CD4-positive, alpha-beta T cell treated with Interleukin-2 at 100 ng/mL for 4 hours (primary cell): ENCODE data around the gene RAET1E.
"Not testable (repeated sequence)": the region's sequence is repeated elsewhere in the genome, so short reads cannot be mapped to it uniquely, and the experiment has no call there.

Source experiments
- DNase-seq: peaks from one replicate; pipeline ENCODE4 v3.0.0-alpha.2; 2020; ENCODE audit warnings: low spot score

Gene RAET1E

DNA sequence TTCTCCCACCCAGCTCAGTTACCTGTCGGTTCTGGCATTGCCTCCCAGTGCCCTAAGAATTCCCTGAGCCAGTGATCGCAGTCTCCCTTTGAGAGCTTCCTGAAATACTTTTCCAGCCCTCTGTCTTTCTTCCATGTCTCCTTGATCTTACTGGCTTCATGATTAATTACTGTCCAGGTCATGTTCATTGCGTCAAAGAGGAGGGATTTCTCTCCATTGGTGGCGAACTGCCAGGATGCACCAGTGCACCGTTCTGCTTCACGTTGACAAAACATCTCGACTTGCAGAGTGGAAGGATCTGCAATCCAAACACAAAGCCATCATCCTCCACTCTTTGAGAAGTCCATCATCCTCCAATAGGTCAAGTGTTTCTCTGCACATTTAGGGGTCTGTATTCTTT is 8.6 kb downstream of the RAET1E start:
- DNase-seq: no peak

DNA sequence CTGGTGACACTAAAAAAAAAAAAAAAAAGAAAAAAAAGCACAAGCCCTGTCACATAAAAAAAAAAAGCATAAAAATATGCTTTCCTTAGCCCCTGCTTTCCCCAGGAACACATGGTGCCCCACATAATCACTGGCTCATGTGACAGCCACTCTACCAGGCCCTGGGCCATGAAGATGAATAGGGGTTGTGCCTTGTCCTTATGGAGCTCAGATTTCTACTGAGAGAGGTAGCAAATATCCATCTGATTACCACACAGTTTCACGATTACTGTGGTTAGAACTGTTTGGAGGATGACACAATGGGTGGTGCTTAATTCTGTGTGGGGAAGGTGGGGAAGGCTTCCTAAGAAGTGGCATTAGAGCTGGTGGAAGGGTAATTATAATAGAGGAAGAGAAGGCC is 9.3 kb downstream of the RAET1E start:
- DNase-seq: no peak

DNA sequence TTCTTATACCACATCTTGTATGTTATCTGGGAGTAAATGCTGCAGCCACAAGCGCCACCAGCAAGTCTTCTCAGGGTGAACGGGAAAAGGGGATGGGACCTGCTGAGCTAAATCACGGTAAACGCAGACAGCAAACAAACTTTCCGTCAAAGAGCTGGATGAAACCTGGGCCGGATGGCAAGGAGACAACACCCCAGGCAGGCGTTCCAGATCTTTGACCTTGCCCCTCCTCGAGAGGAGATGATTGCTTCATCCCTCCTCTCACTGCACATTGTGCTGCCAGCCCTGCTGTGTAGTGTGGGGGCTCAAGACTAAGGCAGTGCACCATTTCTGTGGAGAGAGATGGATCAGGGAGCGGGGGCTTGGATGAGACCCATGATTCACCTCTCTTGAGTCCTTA is 9.8 kb downstream of the RAET1E start:
- no peak for DNase-seq

DNA sequence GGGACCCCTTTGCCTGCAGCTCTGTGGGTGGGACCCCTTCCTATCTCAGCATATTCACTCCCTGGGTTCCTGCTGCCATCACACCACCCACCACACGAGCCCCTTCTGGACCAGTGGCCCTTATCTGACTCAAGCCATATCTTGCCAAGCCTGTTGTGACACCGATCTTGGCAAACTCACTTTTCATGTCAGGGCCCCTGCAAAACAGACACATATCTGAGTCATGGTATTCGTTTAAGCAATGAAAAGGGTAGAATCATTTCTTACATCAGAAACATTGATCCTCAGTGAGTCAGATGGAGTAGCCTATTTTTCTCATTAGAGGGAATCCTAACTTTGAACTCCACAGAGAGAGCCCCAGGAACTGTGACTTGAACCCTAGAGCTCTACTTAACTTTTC is 10.6 kb downstream of the RAET1E start:
- DNase-seq: no peak

DNA sequence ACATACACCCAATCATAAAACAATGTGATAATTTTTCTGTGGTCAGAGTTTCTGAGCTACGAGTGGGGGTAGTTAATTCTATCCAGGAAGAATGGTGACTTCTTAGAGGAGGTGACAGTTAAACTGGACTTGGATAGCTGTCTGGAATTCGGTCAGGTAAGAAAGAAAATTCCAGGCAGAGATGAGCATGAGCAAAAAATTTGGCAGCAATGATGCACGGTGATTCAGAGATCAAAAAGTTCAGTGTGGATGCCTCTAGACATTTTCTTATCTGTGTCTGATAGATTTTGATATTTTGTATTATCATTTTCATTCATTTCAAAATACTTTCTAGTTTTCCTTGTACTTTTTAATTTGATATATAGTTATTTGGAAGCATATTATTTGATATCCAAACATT is 12.0 kb downstream of the RAET1E start:
- DNase-seq: no peak

DNA sequence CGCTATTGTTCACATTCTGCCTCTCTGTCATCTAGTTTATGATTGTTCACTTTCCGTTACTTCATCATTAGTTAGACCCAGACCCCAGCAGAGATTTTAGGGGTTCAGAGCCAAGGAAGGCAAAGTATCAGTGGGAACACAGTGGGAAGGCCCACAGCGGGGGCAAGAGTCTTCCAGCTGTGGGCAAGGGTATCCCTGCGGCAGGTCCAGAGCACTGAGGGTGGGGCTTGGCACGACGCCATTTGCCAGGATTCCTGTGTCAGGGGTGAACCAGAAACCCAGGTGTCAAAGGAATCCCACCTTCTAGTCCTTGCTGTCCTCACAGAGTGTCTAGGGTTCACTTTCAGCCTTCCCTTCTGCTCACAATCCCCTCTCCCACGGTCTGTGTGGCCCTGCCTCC is 13.3 kb downstream of the RAET1E start:
- DNase-seq: no peak

DNA sequence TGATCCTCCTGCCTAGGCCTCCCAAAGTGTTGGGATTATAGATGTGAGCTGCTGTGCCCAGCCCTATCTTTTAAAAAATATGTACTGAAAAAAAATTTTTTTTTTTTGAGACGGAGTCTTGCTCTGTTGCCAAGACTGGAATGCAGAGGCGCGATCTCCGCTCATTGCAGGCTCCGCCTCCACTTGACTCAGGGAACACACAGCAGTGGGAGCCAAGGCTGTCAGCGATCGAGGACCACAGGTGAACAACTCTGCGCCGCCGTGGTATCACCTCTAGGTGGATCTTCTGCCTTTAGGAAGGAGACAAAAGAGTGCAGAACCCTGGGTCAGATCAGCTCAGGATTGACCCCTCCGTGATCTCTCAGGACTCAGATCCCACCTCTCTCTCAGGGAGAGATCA is 13.7 kb downstream of the RAET1E start:
- no peak for DNase-seq

DNA sequence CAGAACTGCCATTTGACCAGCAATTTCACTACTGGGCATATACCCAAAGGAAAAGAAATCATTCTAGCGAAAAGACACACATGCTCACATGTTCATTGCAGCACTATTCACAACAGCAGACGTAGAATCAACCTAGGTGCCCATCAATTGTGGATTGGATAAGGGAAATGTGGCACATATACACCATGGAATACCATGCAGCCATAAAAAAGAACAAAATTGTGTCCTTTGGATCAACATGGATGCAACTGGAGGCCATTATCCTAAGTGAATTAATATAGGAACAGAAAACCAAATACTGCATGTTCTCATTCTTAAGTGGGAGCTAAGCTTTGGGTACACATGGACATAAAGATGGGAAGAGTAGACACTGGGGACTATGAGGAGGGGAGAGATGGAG is 16.1 kb downstream of the RAET1E start:
- no peak for DNase-seq

DNA sequence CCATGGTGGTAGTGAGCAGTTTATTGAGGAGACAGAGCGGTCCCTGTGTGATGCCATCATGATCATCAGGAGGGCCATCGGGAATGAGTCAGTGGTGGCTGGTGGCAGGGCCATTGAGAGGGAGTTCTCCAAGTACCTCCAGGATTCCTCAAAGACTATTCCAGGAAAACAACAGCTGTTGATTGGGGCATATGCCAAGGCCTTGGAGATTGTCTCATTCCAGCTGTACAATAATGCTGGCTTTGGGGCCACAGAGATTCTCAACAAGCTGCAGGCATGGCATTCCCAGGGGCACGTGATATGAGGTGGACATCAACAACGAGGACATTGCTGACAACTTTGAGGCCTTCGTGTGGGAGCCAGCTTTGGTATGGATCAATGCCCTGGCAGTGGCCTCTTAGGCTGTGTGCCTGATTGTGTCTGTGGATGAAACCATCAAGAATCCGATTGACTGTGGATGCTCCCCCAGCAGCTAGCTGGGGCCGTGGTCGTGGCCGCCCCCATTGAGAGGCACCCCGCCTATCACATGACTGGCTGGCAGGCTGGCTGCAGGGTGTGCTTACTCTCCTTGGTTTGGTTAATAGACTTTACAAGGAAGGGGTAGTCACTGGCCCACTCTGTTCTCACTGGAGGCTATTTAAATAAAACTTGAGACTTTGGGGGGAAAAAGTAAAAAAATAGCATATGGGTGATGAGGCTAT is 16.7 kb downstream of the RAET1E start:
- no peak for DNase-seq

DNA sequence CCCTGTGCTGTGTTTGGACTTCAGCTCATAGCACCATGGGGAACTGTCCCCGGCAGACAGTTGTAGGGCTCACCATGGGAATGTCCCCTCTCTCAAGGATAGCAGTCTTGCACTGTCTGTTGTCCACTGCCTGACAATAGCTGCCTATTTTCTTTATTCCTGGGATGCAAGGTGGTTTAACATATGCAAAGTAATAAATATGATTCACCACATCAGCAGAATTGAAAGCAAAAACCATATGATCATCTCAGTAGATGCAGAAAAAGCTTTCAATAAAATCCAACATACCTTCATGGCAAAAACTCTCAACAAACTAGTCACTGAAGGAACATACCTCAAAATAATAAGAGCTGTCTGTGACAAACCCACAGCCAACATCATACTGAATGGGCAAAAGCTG is 20.3 kb downstream of the RAET1E start:
- DNase-seq: no peak

DNA sequence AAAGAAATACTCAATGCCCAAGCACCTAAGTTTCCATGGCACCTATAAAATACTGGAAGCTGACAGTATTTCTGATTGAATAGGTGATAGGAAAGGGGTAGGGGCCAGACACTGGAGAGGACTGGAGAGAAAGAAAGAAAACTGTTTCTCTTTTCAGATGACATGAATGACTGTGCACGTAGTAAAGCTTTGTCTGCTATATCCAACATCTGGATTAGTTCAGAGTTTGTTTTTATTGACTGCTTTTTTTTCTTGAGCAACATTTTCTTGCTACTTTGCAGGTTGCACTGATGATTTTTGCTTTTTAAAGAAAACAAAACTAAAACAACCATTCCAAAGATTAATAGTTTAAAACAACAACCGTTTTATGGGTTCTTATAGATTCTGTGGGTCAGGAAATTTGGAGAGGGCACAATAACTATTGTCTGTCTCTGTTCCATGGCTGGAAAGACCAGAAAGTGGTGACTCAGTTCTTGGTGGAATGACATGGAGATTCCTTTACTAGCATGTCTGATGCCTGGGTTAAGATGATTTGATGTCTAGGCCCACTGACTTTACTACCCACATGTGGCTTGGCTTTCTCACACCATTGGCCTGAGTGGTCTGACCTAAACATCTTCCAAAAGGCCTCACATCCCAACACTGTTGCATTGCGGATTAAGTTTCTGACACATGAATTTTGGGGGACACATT is 21.5 kb downstream of the RAET1E start:
- no peak for DNase-seq

DNA sequence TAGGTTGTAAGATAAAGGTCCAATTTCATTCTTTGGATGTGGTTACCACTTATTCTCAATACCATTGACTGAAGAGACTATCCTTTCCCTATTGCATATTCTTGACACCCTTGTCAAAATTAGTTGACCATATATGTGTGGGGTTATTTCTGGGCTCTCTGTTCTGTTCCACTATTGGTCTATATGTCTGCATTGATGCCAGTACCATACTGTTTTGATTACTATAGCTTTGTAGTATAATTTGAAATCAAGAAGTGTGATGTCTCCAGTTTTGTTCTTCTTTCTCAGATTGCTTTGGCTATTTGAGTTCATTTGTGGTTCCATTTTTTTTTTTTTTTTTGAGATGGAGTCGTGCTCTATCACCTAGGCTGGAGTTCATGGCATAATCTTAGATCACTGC is 25.7 kb downstream of the RAET1E start:
- no peak for DNase-seq

DNA sequence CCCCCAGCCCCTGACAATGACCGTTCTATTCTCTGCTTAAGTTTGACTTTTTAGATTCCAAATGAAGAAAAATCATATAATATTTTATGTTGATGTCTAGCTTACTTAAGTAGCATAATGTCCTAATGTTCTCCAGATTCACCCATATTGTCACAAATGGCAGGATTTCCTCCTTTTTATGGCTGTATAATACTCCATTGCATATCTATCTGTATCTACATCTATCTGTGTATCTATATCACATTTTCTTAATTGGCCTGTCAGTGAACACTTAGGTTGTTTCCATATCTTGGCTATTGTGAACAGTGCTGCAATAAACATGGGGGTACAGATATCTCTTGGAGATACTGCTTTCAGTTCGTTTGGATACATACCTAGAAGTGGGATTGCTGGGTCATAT is 26.7 kb downstream of the RAET1E start:
- DNase-seq: no peak

DNA sequence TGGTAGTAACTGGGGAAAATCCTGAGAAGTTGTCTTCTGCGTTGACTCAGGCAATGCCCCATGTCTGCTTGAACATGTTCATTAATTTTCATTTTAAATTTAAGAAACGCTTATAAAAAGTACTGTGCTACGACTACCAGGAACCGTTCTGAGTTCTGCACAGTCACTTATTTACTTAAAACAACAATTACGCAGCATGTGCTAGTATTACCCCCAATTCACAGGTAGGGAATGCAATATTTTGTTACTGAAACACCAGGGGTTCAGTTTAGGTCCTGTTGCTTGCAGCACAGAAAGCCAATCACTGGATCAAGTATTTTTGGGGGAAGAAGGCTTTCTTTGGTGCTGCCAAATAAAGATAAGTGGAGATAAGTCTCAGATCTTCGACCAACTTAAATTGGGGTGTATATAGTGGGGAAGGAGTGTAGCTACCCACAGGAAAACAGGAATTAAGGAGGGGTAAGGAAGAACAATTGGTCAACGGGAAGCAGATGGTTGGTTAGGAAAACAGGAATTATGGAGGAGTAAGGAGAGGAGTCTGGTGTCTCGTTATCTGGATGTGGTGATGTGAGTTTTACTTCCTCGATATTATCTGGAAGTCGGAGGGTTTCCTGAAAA is 28.5 kb downstream of the RAET1E start:
- no peak for DNase-seq

DNA sequence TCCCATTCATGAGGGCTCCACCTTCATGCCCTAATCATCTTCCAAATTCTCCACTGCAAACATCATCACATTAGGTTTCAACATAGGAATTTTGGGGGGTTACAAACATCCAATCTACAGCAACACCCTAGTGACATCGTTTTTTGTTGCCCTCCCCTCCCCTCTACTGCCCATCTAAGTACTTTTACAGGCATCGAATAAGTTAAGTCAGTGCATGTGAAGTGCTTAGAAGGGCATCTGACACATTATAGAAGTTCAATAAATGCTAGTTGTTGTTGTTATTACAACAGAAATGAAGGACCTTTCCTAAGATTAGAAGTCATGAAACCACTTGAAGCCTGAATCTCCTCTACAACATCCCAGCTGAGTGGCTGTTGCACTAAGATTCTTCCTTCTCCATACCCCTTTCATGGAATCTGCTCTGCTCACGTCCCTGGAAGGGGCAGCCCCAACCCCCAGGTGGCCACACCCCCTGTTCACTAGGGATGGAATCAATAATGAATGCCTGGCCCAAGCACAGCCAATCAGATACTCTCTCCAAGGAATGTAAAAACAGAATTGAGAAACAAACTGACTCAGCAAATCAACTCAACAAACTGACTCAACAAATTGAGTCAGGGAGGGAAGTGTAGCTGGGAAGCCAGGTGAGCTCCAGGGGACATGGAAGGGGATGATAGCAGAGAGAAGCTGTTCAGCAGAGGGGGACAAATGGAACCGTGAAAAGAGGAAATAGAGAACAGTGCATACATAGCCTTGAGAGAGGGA is 29.9 kb downstream of the RAET1E start:
- no peak for DNase-seq

DNA sequence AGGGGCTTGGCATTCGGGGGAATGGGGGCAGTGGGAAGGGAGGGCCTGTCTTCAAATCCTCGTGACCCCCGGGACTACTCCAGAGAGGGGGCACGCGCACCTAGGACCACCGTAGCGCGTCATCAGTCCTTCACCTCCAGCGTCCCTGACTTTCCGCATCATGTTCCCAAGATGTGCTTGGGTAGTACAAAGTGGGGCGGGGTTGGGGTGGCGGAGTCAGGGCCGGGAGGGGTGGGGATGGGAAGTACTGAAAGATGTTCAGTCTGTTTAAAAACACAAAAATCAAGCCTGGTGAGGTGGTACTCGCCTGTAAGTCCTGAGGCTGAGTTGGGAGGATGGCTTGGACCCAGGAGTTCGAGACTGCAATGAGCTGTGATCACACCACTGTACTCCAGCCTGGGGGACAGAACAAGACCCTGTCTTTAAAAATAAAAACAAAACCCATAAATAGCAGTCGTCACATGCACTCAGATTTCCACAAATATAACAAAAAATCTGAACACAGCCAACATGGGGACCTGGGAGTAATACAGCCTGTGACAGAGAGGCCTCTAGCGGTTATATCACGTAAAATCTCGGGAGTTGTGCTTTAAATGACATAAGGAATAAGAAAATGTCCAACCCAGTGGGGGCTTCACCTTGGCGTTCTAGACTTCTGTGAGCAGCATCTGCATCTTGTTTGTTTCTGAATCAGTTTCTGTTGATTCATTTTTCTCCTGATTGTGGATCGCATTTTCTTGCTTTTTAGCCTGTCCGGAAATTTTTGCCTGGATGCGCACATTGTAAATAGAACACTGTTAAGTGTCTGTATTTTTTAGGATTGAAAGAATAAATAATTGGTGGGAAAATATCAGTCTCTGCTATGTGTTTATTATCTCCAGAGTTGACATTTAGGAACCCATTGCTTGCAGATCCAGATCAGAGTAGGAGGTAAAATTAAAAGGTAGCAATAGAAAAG is 33.1 kb downstream of the RAET1E start:
- peak; percentile 62 for DNase-seq

DNA sequence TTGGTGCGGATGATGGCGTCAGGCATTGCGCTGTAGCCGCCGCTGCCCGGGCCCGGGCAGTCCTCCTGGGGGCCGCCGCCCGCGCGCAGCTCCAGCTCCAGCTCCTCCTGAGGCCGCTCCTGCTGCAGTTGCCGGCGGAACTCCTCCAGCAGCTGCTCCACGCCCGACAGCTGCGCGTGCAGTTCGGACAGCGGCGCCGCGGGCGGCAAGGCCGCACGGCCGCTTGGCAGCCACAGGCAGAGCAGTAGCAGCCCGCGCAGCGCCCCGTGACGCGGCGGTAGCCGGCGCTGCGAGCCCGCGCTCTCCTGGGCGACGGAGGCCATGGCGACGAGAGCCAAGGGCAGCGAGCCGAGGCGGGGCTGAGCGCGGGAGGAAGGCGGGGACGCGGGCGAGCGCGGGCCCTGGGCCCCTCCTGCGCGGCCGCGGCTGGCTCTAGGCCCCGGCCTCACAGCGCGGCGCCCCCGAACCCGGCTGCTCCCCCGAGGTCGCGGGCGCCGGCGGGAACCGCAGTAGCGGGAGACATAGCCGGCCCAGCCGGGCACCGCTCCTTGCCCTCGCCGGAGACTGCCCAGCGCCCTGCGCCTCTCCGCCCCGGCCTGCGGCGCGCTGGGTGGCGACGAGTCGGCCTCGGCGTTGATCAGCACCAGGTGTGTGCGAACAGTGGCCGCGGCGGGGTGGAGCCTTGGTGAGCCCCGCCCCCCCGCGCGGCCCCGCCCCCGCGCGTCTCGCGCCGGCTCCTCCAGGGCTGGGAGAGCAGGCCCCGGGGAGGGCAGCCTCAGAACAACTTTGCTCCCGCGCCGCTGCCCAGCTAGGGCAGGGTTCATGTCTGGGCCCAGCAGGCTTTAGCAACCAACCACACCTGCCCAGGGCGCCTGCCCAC is 34.0 kb downstream of the RAET1E start, which contains the start of gene LRP11:
LRP11 (minus strand) TSS at position 662 of the 880 bp plus-strand sequence; CDS start at position 323, 339 bp downstream.
- DNase-seq: peak; percentile 80

DNA sequence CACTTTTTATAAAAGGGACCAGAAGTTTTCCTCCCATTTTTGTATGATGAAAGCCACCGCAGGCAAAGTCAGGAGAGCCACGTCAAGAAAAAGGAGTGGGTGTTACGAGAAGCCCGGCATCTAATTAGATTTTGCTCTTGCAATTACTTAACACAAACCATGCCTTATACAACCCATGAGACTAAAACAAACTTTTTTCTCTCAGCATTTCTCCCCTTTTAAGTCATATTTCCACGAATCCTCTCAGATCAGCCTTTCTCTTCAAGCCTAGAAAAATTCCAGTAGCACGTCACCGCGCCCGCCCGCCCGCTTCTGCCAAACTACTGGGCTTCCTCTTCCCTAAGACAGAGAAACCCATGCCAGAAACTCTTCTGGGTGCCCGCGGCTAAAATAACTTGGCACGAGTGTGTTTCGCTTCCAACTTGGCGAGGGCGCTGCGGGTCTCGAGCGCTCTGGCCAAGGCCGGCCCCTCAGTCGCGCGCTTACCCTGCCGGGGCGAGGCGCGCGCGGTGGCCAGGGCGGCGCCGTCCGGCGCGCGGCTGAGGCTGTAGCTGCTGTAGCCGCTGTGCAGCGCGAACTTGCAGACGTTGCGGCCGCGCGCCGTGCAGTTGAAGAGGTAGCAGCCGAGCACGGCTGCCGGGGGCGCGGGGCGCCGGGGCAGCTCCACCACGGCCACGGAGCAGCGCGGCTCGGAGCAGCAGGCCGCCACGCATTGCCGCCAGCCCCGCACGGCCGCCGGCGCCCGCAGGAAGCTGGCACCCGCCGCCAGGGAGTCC is 34.8 kb downstream of the RAET1E start:
- peak; percentile 27 for DNase-seq

DNA sequence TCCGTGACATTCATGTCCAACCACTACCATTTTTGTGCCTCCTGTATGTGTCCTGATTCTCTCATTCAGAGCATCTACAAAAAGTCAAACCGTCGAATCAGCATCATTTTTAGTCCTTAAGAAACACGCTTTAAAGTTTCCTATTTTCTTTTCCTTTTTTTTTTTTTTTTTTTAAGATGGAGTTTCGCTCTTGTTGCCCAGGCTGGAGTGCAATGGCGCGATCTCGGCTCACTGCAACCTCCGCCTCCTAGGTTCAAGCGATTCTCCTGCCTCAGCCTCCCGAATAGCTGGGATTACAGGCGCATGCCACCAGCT is 35.5 kb downstream of the RAET1E start:
- not testable (repeated sequence) for DNase-seq
